Dedifferentiated amniotic fluid mesenchymal stem cell (primary cell): ENCODE results near the gene MYOD1.

ENCODE experiments used
- DNase-seq: peaks from one replicate; pipeline ENCODE4 v3.0.0-alpha.2; 2016; ENCODE audit errors: extremely low spot score

MYOD1 gene

DNA sequence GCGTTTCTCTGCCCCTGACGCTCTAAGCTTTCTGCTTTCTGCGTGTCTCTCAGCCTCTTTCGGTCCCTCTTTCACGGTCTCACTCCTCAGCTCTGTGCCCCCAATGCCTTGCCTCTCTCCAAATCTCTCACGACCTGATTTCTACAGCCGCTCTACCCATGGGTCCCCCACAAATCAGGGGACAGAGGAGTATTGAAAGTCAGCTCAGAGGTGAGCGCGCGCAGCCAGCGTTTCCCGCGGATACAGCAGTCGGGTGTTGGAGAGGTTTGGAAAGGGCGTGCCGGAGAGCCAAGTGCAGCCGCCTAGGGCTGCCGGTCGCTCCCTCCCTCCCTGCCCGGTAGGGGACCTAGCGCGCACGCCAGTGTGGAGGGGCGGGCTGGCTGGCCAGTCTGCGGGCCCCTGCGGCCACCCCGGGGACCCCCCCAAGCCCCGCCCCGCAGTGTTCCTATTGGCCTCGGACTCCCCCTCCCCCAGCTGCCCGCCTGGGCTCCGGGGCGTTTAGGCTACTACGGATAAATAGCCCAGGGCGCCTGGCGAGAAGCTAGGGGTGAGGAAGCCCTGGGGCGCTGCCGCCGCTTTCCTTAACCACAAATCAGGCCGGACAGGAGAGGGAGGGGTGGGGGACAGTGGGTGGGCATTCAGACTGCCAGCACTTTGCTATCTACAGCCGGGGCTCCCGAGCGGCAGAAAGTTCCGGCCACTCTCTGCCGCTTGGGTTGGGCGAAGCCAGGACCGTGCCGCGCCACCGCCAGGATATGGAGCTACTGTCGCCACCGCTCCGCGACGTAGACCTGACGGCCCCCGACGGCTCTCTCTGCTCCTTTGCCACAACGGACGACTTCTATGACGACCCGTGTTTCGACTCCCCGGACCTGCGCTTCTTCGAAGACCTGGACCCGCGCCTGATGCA lies at the start of gene MYOD1:
Gene MYOD1 (plus strand): TSS at position 544 of the 910 bp plus-strand sequence. CDS start 212 bp downstream, at position 756.
- DNase-seq, result no peak

DNA sequence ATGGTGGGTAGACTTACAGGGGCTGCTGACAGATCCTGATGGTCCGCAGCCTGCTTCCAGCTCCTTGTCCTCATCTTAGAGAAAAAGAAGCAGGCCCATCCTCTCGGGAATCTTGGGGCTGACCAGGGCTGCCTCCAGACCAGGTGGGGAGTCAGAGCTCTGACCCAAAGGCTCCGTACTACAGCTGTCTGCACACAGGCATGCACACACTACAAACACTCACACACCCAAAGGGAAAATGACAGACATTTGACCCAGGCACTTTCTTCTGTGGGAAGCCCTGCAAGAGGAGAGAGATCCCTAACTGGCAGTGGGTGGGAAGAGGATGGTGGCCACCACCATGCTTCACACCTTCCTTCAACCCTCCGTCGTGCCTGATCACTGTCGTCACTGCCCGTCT lies 46.9 kb upstream of the MYOD1 start:
- DNase-seq, result no peak

DNA sequence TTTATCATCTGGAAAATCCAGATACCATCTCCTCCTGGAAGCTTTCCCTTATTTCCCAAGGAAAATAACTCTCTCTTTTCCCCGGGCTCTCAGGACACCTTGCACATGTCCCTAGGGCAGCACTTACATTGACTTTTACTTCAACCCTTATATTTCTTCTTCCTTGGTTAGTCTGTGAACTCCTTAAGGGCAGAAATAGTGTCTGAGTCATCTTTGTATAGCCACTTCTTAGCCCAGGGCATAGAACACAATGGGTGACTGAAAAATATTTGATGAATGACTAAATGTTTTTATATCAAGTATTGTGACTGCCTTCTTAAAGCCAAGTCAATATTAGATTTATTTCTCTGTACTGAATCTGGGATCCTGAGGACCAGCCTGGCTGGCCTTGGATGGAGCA lies 45.4 kb upstream of the MYOD1 start:
- no peak for DNase-seq

DNA sequence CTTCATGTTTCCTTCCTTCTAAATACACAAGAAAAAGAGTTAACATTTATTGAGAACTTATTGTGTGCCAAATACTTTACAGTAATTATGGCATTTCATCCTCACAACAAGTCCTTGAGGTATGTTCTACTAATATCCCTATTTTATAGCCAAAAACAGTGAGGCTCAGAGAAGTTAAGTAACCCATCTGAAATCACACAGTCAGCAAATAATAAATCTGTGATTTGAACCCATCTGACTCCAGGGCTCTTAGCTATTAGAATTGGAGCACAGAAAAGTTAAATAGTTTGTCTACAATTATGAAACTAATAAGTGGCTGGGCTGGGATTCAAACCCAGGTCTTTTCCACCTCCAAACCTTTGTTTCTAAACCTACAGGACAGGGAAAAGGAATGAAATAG lies 36.5 kb upstream of the MYOD1 start:
- DNase-seq, result no peak

DNA sequence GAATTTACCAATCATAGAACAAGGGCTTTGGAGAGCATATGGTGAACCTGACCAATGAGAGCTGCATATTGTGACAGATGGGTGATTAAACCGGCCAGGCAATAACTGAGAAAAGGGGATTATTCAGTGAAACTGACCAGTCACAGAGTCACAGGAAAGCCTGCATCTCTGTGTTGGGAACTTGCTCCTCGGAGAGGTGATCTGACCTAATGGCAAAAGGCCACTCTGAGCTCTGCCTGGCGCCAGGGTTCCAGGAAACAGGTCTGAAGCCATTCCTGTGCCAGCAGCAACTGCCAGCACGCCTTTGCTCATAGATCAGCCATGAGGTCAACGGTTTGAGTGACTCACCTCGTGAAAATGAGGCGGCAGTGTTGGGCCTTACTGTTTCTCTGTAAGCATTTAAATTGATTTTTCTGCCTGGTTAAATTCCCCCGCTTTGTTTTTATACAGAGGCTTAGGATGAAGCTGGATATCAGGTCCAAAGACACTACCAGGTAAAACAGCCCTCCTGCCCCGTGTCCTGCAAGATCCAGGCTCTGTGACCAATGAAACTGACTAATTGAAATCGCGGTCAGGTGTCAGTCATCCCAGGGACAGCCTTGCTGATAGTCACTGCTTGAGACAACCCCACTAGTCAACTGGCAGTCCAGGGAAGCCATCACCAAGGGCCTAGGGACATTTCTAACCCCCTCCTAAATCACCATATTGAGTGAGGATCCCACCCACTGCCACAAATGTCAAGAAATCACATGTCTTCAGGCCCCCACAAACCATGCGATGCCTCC lies 35.8 kb upstream of the MYOD1 start:
- DNase-seq, result no peak

DNA sequence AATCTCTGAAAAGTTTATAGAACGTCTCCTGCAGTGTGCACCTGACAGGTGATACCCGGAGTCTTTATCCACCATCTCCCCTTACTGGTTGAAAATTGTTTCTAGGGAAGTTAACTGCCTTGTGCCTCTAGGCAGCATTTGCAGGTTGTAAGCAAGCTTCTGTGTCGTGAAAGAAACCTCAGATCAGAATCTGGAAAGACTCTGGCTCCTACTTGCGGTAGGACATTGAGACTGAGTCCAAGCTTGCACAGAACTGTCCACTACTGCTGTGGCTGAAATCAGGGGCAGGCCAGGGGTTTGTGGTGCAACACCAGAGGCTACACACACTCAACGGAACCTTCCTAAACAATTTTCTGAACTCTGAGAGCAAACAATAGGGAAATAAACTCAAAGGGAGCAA lies 34.8 kb upstream of the MYOD1 start:
- DNase-seq, result no peak

DNA sequence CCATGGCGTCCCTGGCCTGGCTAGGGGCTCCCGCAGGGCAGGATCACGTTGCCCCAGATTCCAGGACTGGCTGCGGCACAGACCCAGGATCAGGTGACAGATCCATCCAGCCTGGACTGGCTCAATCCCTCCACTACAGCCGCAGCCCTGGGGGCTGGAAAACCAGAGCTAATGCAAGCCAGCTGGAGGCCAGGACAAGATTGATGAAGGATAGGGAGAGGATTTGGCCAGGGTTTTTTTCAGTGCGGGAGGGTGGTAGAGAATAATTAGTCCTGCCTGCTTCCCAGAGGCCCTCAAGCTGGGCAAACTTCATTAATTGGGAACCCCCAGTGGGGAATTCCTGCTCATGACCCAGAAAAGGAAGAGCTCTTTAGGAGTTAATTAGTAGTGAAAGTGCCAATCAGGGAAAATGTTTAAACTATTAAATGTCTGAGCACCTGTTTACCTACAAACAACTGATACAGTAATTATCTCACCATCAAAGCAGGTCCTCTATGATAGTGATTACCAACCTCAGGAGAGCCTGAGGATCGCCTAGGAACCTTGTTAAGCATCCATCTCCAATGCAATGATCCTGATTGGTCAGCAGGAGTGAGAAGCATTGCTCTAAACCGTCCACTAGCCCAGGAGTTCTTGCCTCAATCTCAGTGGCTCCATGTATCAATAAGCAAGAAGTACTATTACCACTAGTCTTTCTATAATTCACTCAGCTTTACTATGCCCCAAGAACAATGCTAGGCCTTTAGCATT lies 33.0 kb upstream of the MYOD1 start:
- no peak for DNase-seq

DNA sequence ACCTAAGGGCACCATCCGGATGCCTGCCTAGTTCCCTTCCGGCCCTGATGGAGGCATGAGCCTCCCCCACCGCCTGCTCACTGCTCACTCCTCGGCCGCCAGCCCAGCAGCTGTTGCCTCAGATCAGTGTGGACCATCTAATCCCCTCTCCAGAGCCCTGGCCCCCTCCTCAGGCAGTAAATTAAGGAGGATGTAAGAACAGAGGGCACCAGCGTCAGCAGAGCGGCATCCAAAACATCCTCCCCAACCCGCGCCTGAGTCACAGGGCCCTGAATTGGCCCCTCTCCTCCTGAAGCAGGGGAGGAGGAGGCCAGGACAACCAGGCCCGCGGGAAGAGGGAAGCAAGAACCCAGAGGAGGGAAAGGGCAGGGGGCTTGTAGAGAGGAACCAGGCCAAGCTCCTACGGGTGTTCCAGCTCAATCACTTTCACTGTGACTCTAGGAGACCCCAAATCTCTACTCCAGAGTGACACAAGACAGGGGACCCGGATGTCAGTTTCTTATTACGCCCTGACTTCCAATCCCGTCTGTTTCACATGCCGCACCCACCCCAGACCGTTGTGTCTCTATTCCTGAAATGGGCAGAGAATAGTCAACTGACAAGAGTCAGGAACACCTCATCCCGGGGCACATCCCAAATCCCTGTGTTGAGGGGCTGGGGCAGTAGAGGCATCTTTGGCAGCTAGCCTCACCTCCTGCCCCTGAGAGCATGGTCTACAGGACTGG lies 31.3 kb upstream of the MYOD1 start:
- no peak for DNase-seq

DNA sequence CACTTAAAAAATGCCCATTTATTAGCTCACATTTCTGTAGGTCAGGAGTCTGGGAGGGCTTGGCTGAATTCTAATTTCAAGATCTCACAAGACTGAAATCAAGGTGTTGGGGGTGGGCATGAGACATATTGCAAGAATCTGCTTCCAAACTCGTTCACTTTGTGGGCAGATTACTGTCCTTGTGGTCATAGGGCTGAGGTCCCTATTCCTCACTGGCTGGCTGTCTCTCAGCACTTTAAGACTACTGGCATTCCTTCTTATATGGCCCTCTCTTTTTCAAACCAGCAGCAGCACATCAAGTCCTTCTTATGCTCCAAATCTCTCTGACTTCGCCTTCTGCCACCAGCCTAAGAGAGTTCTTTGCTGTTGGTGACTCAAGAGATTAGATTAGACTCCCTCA lies 27.8 kb upstream of the MYOD1 start:
- DNase-seq, result no peak

DNA sequence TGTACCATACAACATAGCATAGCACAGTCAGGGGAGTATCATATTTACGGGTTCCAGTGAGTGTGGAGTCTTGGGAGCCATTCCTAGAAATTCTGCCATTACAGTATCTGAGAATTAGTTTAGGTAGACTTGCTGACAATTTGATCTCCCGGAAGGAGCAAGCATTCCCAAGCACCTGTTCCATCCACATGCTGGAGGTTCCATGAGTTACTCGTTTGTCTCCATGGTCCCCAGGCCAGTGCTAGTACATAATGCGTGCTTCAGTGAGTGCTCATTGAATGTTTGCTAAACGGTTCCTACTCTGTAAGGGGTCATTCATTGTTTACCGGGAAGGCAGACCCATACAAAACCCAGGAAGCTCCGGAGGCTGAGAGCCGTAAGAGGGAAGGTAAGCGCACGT lies 27.4 kb upstream of the MYOD1 start:
- DNase-seq, result no peak

DNA sequence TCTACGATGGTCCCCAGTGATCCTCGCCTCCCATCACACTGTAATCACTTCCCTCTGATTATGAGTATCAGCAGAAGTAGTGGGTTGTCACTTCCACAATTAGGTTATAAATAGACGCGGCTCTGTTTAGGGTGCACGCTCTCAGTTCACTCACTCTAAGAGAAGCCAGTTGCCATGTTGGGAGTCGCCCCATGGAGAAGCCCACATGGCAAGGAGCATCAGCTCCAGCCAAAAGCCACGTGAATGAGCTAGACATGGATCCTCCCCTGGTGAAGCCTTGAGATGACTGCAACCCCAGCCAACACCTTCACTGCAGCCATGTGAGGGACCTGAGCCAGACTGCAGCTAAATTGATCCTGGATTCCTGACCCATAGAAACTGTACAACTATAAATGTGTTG lies 26.4 kb upstream of the MYOD1 start:
- no peak for DNase-seq

DNA sequence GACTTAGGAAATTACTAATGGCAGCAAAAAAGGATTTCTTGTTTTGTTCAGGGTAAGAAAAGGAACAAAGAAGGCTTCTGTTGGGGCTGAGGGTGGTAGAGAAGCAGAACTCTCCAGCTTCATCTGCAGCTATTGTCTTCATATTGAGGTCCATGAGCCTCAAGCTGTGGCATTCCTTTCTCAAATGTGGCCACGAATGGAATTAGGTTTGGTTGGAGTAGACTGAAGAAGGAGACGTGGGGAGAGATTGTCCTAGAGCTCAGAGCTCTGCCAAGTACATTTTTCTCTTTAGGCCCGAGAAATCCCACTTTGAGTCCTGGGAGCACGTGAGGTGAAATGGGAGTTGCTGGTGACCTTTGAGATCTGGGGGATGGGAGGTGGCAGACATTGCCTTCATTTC lies 25.8 kb upstream of the MYOD1 start:
- no peak for DNase-seq

DNA sequence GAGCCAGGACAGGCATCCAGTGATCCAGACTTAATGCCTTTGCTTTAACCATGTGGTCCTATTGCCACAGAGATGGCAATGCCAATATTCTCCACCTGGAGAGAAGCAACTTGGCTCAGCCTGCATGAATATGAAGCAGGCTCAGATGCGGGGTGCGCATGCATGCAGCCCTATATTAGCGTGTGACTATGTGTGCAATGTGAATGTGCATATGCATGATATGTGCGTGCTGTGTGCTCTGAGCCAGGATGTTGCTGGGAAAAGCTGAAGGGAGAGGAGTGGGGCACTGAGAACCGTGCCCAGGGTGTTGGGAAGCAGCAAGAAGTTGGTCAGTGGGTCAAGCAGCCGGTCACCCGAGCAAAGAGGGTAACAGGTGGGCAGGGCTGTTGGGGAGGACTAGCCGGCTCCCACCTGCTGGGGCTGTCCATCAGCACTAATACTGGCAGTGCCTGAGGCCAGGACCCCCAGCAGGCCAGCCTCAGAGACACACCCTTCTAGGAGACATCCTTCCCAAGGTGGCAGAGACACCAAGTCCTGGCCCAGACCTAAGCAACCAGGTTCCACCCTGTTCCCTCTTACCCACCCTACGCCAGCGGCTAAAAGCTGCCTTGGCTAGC lies 24.8 kb upstream of the MYOD1 start:
- DNase-seq, result no peak

DNA sequence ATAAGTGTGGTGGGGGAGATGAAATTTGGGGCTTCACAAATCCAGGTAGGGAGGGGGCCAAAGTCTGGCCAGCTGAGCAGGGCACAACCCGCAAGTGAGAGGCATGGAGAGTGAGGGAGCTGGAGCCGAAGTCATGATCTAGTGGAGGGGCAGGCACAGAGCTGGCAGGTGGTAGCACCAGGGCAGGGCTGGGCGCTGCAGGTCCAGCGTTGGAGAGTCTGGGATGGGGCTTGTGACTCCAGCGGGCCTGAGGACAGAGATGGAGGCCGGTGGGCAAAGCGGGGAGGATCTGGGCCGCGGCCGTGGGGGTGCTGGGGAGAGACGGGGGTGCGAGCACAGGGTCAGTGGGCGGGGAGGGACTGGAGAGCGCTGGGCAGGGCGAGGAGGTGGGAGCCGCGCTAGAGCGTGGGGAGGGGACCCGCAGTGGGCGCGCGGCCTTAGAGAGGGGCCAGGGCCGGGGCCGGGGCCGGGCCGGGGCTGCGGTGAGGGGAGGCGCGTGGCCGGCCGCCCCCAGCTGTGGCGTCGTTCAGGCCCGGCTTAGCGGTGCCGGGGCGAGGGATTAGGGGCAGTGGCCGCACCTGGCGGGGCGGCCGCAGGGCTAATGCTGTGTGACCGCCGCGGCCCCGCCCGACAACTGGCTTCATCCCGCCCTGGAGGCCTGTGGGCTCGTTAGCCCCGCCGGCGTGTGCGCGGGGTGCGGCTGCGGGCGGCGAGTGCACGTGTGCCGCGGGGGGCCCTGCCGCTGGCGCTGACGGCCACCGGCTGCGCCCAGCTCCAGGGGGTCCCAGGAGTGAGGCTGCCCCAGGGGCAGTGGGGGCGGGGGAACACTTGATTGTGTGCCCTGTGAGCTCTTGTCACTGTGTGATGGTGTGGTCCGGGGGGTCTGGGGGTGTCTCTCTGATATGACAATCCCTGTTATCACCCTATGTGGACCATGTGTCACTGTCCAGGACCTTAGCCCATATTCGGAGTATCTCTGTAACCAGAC lies 23.6 kb upstream of the MYOD1 start:
- no peak for DNase-seq

DNA sequence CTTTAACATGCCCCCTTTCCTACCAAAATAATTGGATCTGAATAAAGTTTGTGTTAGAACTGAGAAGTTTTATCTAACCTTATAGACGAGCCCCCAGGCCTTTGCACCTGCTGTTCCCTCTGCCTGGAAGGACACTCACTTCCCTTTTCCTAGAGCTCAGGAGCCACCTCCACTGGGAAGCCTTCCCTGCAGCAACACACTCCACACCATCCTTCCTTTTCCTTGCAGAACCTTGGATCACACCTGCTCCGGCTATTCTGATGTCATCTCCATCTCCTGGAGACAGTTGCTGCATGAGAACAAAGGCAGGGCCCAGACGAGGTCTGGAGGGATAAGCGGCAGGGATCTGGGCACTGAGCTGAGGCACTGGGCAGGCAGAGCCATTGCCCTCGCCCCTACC lies 22.6 kb upstream of the MYOD1 start:
- DNase-seq, result no peak

DNA sequence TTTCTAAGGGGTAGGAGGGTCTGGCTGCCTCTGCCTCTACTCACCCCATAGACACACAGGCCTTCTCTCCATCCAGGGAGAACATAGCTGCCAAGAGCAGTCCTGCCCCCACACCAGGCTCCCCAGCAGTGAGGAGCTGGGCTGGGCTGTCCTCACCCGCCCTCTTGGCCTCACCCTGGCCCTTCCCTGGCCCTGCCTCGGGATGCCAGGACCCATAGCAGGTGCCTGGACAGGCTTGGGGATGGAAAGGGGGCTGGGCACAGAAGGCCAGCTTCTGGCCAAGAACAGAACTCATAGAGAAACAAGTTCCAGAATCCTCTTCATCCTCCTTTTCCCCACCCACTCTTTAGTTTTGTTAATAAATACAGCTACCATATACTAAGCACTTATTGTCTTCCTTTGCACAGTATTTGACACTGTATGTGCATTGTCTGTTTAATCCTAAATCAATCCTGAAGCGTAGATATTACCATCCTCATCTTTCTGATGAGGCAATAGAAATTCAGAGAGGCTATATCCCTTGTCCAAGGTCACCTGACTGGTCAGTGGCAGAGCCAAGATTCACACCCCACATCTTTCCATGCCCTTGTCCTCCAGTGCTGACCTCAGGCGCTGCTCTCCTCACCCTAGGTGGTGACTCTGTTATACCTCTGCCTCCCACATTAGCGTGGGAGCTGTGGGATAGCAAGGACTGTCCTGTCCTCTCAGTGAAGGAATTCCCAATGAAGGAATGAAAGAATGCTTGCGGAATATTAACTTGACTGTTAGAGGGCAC lies 22.0 kb upstream of the MYOD1 start:
- DNase-seq, result no peak

DNA sequence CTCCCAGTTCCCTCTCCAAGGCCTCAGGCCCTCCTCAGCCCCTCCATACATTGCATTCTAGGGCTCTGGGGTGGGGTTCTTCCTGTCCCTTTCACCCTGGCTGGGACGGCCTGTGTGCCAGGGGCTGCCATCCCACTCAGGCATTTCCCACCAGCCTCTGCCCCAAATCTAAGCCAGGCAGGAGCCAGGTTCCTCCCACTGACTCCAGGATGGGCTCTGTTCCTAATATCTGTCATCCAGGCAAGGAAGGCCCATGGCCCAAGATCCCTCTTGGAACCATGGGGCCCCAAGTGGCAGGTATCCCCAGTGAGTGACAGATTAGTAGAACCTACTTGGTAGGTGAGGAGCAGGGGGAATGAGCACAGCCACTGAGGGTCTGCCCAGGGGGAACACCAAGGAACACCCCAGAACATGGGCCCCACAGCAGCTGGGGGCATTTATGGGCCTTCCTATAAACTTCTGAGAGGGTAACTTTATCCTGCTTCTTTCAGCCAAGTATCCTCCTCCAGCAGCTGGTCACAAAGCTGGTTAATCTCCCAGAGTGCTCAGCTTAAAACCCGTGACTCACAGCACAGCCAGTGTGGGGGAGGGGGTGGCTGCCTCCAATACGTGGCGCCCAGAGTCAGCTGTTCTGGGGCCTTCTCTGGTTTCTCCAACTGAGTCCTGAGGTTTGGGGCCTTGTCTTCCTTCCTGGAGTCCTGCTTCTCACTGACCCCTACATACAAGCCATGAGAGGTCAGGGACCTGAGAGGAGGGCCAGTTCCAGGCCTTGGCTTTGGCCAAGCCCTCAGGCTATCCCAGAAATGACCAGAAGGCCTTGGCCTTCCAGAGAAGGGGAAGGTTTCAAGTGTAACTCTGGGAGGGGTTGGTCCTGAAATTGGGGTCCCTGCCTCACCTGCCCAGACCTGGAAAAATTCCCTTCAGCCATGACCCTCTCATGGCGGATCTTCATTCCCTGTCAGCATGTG lies 19.9 kb upstream of the MYOD1 start:
- no peak for DNase-seq

DNA sequence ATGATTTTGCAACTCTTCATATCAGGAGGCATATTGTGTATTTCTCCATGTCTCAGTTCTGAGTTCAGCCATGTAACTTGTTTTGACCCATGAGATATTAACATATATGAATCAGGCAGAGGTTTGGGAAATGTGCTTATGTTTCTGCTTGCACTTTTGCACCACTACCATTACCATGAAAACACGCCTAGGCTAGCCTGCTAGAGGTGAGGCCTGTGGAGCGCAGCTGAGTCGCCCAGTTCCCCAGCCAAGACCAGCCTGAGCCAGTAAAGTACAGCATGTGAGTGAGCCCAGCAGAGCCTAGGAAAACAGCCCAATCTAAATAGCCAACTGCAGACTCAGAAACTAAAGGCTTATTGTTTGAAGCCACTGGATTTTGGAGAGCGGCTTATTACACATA lies 18.4 kb upstream of the MYOD1 start:
- no peak for DNase-seq
